Panc1 (cell line): ENCODE results near the gene FCF1. TPM values are rescaled to one million over a fixed set of nuclear protein-coding genes. Genes with fewer than 3 reads are reported as not detected.

Experiments used
- ATAC-seq: fragments of 200-7000 bp; cut with Tn5 transposase; 2 replicates; pipeline ENCODE4 v1.9.1; 2020; ENCODE audit warnings: mild to moderate bottlenecking, moderate library complexity
- BruUV-seq: library from RNA; stranded (reverse); fragments of 400-500 nt; replicated peaks from 2 replicates; lab custom pipeline; 2021; lab: Mats Ljungman, UMichigan
- CTCF ChIA-PET: fragments of 300-600 bp; sonication (Branson Sonifier 250); formaldehyde crosslinking; loops from one replicate; lab custom pipeline; 2022; ENCODE audit warnings: antibody characterized with exemption; lab: Charles Lee
- POLR2A ChIA-PET: fragments of 300-600 bp; sonication (Branson Sonifier 250); formaldehyde crosslinking; loops from one replicate; lab custom pipeline; 2022; ENCODE audit warnings: antibody characterized with exemption; lab: Charles Lee
- DNase-seq: peaks from one replicate; pipeline ENCODE4 v3.0.0-alpha.2; 2010; ENCODE audit warnings: low read depth, low spot score
- H3K27ac ChIP-seq: 2 replicates; pipeline ENCODE4 v1.5.1; 2011; ENCODE audit warnings: mild to moderate bottlenecking, low read length, inconsistent platforms
- H3K27me3 ChIP-seq: fragments of 200-500 bp; sonication (Bioruptor generic); 2 replicates; pipeline ENCODE4 v1.6.0; 2014; ENCODE audit warnings: low read length, inconsistent platforms; ENCODE audit not compliant: control insufficient read depth, insufficient read depth
- H3K36me3 ChIP-seq: fragments of 200-500 bp; sonication (Bioruptor generic); 2 replicates; pipeline ENCODE4 v1.5.1; 2014; ENCODE audit warnings: inconsistent platforms, mild to moderate bottlenecking, low read length, moderate library complexity; ENCODE audit not compliant: control insufficient read depth, insufficient read depth
- H3K4me1 ChIP-seq: 2 replicates; pipeline ENCODE4 v1.5.1; 2011; ENCODE audit warnings: inconsistent platforms, mild to moderate bottlenecking, low read length, moderate library complexity; ENCODE audit not compliant: control insufficient read depth, insufficient read depth
- H3K4me3 ChIP-seq, 2 experiments: 2 replicates each; pipeline ENCODE4 v1.5.1; 2011 to 2012; ENCODE audit warnings: low read depth in 2 of 2, low read length in 2 of 2, mild to moderate bottlenecking in 2 of 2, inconsistent platforms in 1 of 2, moderate library complexity in 1 of 2
- H3K9me3 ChIP-seq: fragments of 200-500 bp; sonication (Bioruptor generic); 2 replicates; pipeline ENCODE4 v1.5.1; 2014; ENCODE audit warnings: low read depth, mild to moderate bottlenecking, inconsistent platforms, low read length, moderate library complexity; ENCODE audit not compliant: control insufficient read depth, insufficient read depth
- CTCF ChIP-seq: fragments of 450-650 bp; IDR thresholded peaks from 2 replicates; pipeline ENCODE4 v1.5.1; 2017; ENCODE audit warnings: mild to moderate bottlenecking
- POLR2AphosphoS5 ChIP-seq: IDR thresholded peaks from 2 replicates; pipeline ENCODE4 v1.6.1; 2012; ENCODE audit warnings: mild to moderate bottlenecking, low read depth, low read length, moderate library complexity
- REST ChIP-seq, 2 experiments: IDR thresholded peaks; 2 replicates each; pipeline ENCODE4 v1.6.1; 2011 to 2012; ENCODE audit warnings: low read depth in 2 of 2, control low read depth in 1 of 2, low read length in 1 of 2, mild to moderate bottlenecking in 1 of 2, moderate library complexity in 1 of 2; ENCODE audit not compliant: insufficient read depth in 1 of 2
- SIN3A ChIP-seq: IDR thresholded peaks from 2 replicates; pipeline ENCODE4 v1.6.1; 2012; ENCODE audit warnings: low read depth, mild to moderate bottlenecking, low read length, moderate library complexity, borderline replicate concordance; ENCODE audit not compliant: insufficient read depth
- TCF7L2 ChIP-seq: IDR thresholded peaks from 2 replicates; pipeline ENCODE4 v1.6.1; 2011; ENCODE audit warnings: mild to moderate bottlenecking, low read depth, low read length, inconsistent platforms
- in situ Hi-C: cut with HindIII; loops from 2 replicates; pipeline ENCODE4 v1.10.0; 2016; ENCODE audit warnings: low sequenced_read_pairs, low pct_unique_long_range_greater_than_20kb
- intact Hi-C: fragments of 100-400 bp; cut with micrococcal nuclease; formaldehyde crosslinking; loops from one replicate; pipeline ENCODE4 v1.10.0; 2022; ENCODE audit not compliant: unreplicated experiment
- total RNA-seq: library from RNA; stranded (reverse); gene quantifications from one replicate; pipeline ENCODE4 v1.2.1, GENCODE V29; 2021; ENCODE audit not compliant: unreplicated experiment

The FCF1 gene
- total RNA-seq, 1 experiment from 2014 or later, result 41.5 TPM

- Histone ChIP-seq H3K27ac (no peak overlapping the region), H3K4me3 (no peak overlapping the region), H3K9me3 (no peaks in the 10 kb centered on the region), H3K27me3 (no peaks in the 10 kb centered on the region), H3K4me1 (no peaks in the 10 kb centered on the region), H3K36me3 (peaks cover 17% of the 10 kb centered on the region)
- no peak for ATAC-seq
- intact Hi-C loops (no loop called here), in situ Hi-C loops (no loop called here)
- BruUV-seq, result no TSS peak
- ChIA-PET POLR2A (no interaction called here), CTCF (no interaction called here)
- DNase-seq, result no peak
- TF ChIP-seq TCF7L2 (no peak), SIN3A (no peak), CTCF (no peak), POLR2AphosphoS5 (no peak), REST (IDR thresholded peaks at IDR 0.05; ENCODE audit: insufficient read depth in 1 of 2, low read depth in 2 of 2, low read length in 1 of 2) (no peak)
Observed at GRCh38 chr14:74669256-74669655, 43.7 kb upstream of the FCF1 start.

GRCh38 chr14:74669846-74670245 lies 43.1 kb upstream of the FCF1 start:
- no peaks in the 10 kb centered on the region for H3K4me1 ChIP-seq
- H3K36me3 ChIP-seq, result peaks cover 18% of the 10 kb centered on the region
- in situ Hi-C loops (no loop called here), intact Hi-C loops (no loop called here)
- DNase-seq (no peak), ATAC-seq (no peak)
- ChIA-PET POLR2A (no interaction called here), CTCF (no interaction called here)
- no peak overlapping the region for H3K4me3 ChIP-seq
- H3K9me3 ChIP-seq, result no peaks in the 10 kb centered on the region
- TF ChIP-seq TCF7L2 (no peak), POLR2AphosphoS5 (no peak), CTCF (no peak), REST (IDR thresholded peaks at IDR 0.05; ENCODE audit: insufficient read depth in 1 of 2, low read depth in 2 of 2, low read length in 1 of 2) (no peak), SIN3A (no peak)
- H3K27me3 ChIP-seq, result no peaks in the 10 kb centered on the region
- H3K27ac ChIP-seq, result no peak overlapping the region
- no TSS peak for BruUV-seq
